ENCODE data around the gene TGFBR2.

Gene TGFBR2

DNA sequence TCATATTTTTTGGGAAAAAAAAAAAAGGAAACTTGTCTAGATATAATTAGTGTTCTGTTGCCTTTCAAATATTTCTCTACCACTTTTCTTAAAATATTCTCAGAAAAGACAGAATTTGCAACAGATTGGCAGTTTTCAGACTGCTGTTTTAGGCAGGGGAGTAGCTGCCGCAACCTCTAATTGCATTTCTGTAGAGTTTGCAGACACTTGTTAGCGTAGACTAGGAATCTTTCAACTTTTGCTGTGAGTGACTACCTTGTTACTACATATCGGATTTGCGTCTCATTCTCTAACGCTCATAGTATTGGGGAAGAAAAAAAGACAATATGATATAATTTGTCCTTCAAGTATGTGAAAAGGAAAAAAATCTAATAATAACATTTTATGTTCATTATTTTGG, 10.7 kb downstream of the TGFBR2 start:
- peak overlapping the region; percentile 94 for H3K4me2 ChIP-seq (ENCODE audit: low read depth, low read length, poor library complexity, severe bottlenecking)

DNA sequence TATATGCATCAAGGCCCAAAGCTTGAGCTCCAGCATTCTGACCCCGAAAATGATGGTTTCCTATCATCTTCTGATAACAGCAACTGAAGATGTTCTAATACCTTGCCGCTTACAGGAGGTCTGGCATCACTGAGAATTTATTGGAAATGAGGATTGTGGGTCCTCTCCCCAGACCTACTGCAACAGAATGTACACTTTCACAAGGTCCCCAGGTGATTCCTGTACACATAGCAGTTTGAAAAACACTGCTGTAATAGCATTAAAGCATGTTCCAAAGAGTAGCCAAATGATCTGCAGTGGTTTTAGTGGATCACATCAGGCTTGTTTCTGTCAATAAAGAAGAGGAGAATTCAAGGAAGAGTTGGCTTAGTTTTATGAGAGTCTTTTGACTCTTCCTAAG, 11.3 kb downstream of the TGFBR2 start:
- Histone ChIP-seq H3K9me3 (ENCODE audit: insufficient read depth, low read depth, low read length) (no peaks in the 10 kb centered on the region), H2AFZ (ENCODE audit: low read length) (no peak overlapping the region), H3K9ac (ENCODE audit: low read depth, low read length, poor library complexity, severe bottlenecking) (no peak overlapping the region), H3K27me3 (ENCODE audit: insufficient read depth, low read length, poor library complexity, severe bottlenecking) (no peaks in the 10 kb centered on the region), H3K4me1 (ENCODE audit: insufficient read depth, low read length, poor library complexity, severe bottlenecking) (peaks cover 91% of the 10 kb centered on the region), H3F3A (ENCODE audit: low read depth) (no peaks in the 10 kb centered on the region), H3K9me2 (replicated peaks; ENCODE audit: low read depth, low read length) (no peaks in the 10 kb centered on the region), H3K4me3 (ENCODE audit: low read length, poor library complexity, severe bottlenecking) (peak overlapping the region; percentile 11), H4K20me1 (ENCODE audit: insufficient read depth, low read length, poor library complexity, severe bottlenecking) (peaks cover 90% of the 10 kb centered on the region), H3K36me3 (ENCODE audit: insufficient read depth, low read length) (peaks cover 16% of the 10 kb centered on the region; the same call in 1 of the 2 replicates), H3K79me2 (ENCODE audit: insufficient read depth, low read length) (peaks cover 100% of the 10 kb centered on the region), H3K4me2 (ENCODE audit: low read depth, low read length, poor library complexity, severe bottlenecking) (peak overlapping the region; percentile 54)
- TF ChIP-seq, protein P1, sequence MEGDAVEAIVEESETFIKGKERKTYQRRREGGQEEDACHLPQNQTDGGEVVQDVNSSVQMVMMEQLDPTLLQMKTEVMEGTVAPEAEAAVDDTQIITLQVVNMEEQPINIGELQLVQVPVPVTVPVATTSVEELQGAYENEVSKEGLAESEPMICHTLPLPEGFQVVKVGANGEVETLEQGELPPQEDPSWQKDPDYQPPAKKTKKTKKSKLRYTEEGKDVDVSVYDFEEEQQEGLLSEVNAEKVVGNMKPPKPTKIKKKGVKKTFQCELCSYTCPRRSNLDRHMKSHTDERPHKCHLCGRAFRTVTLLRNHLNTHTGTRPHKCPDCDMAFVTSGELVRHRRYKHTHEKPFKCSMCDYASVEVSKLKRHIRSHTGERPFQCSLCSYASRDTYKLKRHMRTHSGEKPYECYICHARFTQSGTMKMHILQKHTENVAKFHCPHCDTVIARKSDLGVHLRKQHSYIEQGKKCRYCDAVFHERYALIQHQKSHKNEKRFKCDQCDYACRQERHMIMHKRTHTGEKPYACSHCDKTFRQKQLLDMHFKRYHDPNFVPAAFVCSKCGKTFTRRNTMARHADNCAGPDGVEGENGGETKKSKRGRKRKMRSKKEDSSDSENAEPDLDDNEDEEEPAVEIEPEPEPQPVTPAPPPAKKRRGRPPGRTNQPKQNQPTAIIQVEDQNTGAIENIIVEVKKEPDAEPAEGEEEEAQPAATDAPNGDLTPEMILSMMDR (conservative IDR thresholded peaks at IDR 0.05; ENCODE audit: low read length): no peak
- no peak for TF ChIP-seq EZH2phosphoT487 (IDR thresholded peaks at IDR 0.05; ENCODE audit: borderline replicate concordance)

More for the DNA sequence above, 10.7 kb downstream of the TGFBR2 start:
- Histone ChIP-seq H3K9ac (ENCODE audit: low read depth, low read length, poor library complexity, severe bottlenecking) (no peak overlapping the region), H4K20me1 (ENCODE audit: insufficient read depth, low read length, poor library complexity, severe bottlenecking) (peaks cover 92% of the 10 kb centered on the region), H3K4me1 (ENCODE audit: insufficient read depth, low read length, poor library complexity, severe bottlenecking) (peaks cover 92% of the 10 kb centered on the region), H2AFZ (ENCODE audit: low read length) (no peak overlapping the region), H3K4me3 (ENCODE audit: low read length, poor library complexity, severe bottlenecking) (peak overlapping the region; percentile 11), H3K27me3 (ENCODE audit: insufficient read depth, low read length, poor library complexity, severe bottlenecking) (no peaks in the 10 kb centered on the region), H3K9me2 (replicated peaks; ENCODE audit: low read depth, low read length) (no peaks in the 10 kb centered on the region), H3K79me2 (ENCODE audit: insufficient read depth, low read length) (peaks cover 100% of the 10 kb centered on the region), H3K36me3 (ENCODE audit: insufficient read depth, low read length) (peaks cover 11% of the 10 kb centered on the region; the same call in 1 of the 2 replicates), H3F3A (ENCODE audit: low read depth) (0 out of 2 replicates have a peak, but pooled peaks cover 2% of the 10 kb centered on the region), H3K9me3 (ENCODE audit: insufficient read depth, low read depth, low read length) (no peaks in the 10 kb centered on the region)
- TF ChIP-seq, protein P1 (conservative IDR thresholded peaks at IDR 0.05; ENCODE audit: low read length): no peak
- TF ChIP-seq EZH2phosphoT487 (IDR thresholded peaks at IDR 0.05; ENCODE audit: borderline replicate concordance): no peak

DNA sequence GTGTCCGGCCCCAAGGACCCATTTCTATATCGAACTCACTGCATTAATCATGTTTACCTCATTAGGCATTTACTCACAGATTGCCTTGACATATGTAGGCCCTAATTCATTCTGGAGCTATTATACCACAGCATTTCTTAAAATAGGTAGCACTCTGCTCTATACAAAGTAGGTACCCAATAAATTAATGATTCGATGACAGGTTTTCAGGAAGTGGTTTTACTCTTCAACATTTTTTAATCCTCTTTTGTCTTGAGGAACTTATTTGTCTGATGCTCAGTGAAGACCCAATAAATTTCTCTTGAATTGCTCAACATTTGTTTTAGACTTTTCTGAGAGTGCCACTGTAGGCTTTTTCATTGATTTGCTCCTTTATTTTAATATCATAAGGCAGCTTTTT, 12.1 kb downstream of the TGFBR2 start:
- H3K9me2 ChIP-seq (replicated peaks; ENCODE audit: low read depth, low read length): no peaks in the 10 kb centered on the region
- H2AFZ ChIP-seq (ENCODE audit: low read length): no peak overlapping the region
- H3K4me3 ChIP-seq (ENCODE audit: low read length, poor library complexity, severe bottlenecking): no peak overlapping the region
- peaks cover 22% of the 10 kb centered on the region for H3K36me3 ChIP-seq (ENCODE audit: insufficient read depth, low read length)
- peaks cover 89% of the 10 kb centered on the region for H3K4me1 ChIP-seq (ENCODE audit: insufficient read depth, low read length, poor library complexity, severe bottlenecking)
- no peaks in the 10 kb centered on the region for H3K9me3 ChIP-seq (ENCODE audit: insufficient read depth, low read depth, low read length)
- no peaks in the 10 kb centered on the region for H3K27me3 ChIP-seq (ENCODE audit: insufficient read depth, low read length, poor library complexity, severe bottlenecking)
- peaks cover 100% of the 10 kb centered on the region for H3K79me2 ChIP-seq (ENCODE audit: insufficient read depth, low read length)
- no peak overlapping the region for H3K9ac ChIP-seq (ENCODE audit: low read depth, low read length, poor library complexity, severe bottlenecking)
- TF ChIP-seq, protein P1 (conservative IDR thresholded peaks at IDR 0.05; ENCODE audit: low read length): no peak
- no peak for TF ChIP-seq EZH2phosphoT487 (IDR thresholded peaks at IDR 0.05; ENCODE audit: borderline replicate concordance)
- H3K4me2 ChIP-seq (ENCODE audit: low read depth, low read length, poor library complexity, severe bottlenecking): peak overlapping the region; percentile 54
- H3F3A ChIP-seq (ENCODE audit: low read depth): no peaks in the 10 kb centered on the region
- H4K20me1 ChIP-seq (ENCODE audit: insufficient read depth, low read length, poor library complexity, severe bottlenecking): peaks cover 90% of the 10 kb centered on the region
